ENCODE measurements around the gene TBC1D8.
A peak's percentile ranks its signal among the peaks of the same experiment; 100 is the strongest.

The TBC1D8 gene

DNA sequence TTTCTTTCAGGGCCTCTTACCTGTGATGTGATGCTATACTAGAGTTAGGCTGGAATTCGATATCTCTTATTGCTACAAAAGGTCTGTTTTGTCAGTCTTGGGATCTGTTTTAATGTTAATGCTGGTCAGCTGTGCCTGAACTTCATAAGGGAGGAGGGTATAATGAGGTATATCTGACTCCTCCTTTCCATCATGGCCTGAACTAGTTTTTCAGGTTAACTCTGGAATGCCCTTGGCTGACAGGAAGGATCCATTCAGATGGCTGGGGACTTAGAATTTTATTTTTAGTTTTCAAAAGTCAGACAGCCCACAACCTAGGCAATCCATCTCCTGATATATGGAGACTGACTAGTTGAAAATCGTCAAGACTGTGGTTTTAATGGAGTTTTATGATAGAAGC, 35.9 kb upstream of the TBC1D8 start:
- no peak overlapping the region for H3K4me3 ChIP-seq (ENCODE audit: severe bottlenecking)
- no peak overlapping the region for H3K27ac ChIP-seq (ENCODE audit: poor library complexity, severe bottlenecking)
- no peaks in the 10 kb centered on the region for H3K27me3 ChIP-seq (ENCODE audit: insufficient read depth, poor library complexity, severe bottlenecking)
- peaks cover 28% of the 10 kb centered on the region for H3K4me1 ChIP-seq (ENCODE audit: insufficient read depth, poor library complexity, severe bottlenecking)
- no peak for ATAC-seq (ENCODE audit: low read depth)
- H3K9me3 ChIP-seq (ENCODE audit: severe bottlenecking): no peaks in the 10 kb centered on the region
- H3K36me3 ChIP-seq (ENCODE audit: low read depth): no peaks in the 10 kb centered on the region
- no peak for DNase-seq (ENCODE audit: low spot score)
- no peak for TF ChIP-seq CTCF (IDR thresholded peaks at IDR 0.05; ENCODE audit: poor library complexity, severe bottlenecking)

GRCh38 chr2:101185656-101186055, 34.5 kb upstream of the TBC1D8 start:
- Histone ChIP-seq H3K4me1 (ENCODE audit: insufficient read depth, poor library complexity, severe bottlenecking) (peaks cover 23% of the 10 kb centered on the region), H3K9me3 (ENCODE audit: severe bottlenecking) (no peaks in the 10 kb centered on the region), H3K27me3 (ENCODE audit: insufficient read depth, poor library complexity, severe bottlenecking) (no peaks in the 10 kb centered on the region), H3K27ac (ENCODE audit: poor library complexity, severe bottlenecking) (peak overlapping the region; percentile 44), H3K4me3 (ENCODE audit: severe bottlenecking) (no peak overlapping the region), H3K36me3 (ENCODE audit: low read depth) (no peaks in the 10 kb centered on the region)
- TF ChIP-seq CTCF (IDR thresholded peaks at IDR 0.05; ENCODE audit: poor library complexity, severe bottlenecking): no peak
- no peak for DNase-seq (ENCODE audit: low spot score)
- peak; percentile 84 for ATAC-seq (ENCODE audit: low read depth)

- DNase-seq (ENCODE audit: low spot score) (no peak), ATAC-seq (ENCODE audit: low read depth) (peak; percentile 87)
- TF ChIP-seq CTCF (IDR thresholded peaks at IDR 0.05; ENCODE audit: poor library complexity, severe bottlenecking): no peak
- Histone ChIP-seq H3K27ac (ENCODE audit: poor library complexity, severe bottlenecking) (peak overlapping the region; percentile 44), H3K36me3 (ENCODE audit: low read depth) (no peaks in the 10 kb centered on the region), H3K4me1 (ENCODE audit: insufficient read depth, poor library complexity, severe bottlenecking) (peaks cover 23% of the 10 kb centered on the region), H3K9me3 (ENCODE audit: severe bottlenecking) (no peaks in the 10 kb centered on the region), H3K27me3 (ENCODE audit: insufficient read depth, poor library complexity, severe bottlenecking) (no peaks in the 10 kb centered on the region), H3K4me3 (ENCODE audit: severe bottlenecking) (no peak overlapping the region)
Measured at GRCh38 chr2:101185085-101185484, 33.9 kb upstream of the TBC1D8 start.

GRCh38 chr2:101179982-101180381, 28.8 kb upstream of the TBC1D8 start:
- DNase-seq (ENCODE audit: low spot score): no peak
- no peaks in the 10 kb centered on the region for H3K27me3 ChIP-seq (ENCODE audit: insufficient read depth, poor library complexity, severe bottlenecking)
- TF ChIP-seq CTCF (IDR thresholded peaks at IDR 0.05; ENCODE audit: poor library complexity, severe bottlenecking): no peak
- H3K36me3 ChIP-seq (ENCODE audit: low read depth): no peaks in the 10 kb centered on the region
- ATAC-seq (ENCODE audit: low read depth): 0 out of 3 replicates have a peak, but pooled peaks have one; percentile 29
- H3K4me1 ChIP-seq (ENCODE audit: insufficient read depth, poor library complexity, severe bottlenecking): peaks cover 20% of the 10 kb centered on the region
- H3K27ac ChIP-seq (ENCODE audit: poor library complexity, severe bottlenecking): no peak overlapping the region
- no peak overlapping the region for H3K4me3 ChIP-seq (ENCODE audit: severe bottlenecking)
- no peaks in the 10 kb centered on the region for H3K9me3 ChIP-seq (ENCODE audit: severe bottlenecking)

GRCh38 chr2:101176803-101177202, 25.6 kb upstream of the TBC1D8 start:
- Histone ChIP-seq H3K4me1 (ENCODE audit: insufficient read depth, poor library complexity, severe bottlenecking) (peaks cover 20% of the 10 kb centered on the region), H3K9me3 (ENCODE audit: severe bottlenecking) (no peaks in the 10 kb centered on the region), H3K36me3 (ENCODE audit: low read depth) (no peaks in the 10 kb centered on the region), H3K27ac (ENCODE audit: poor library complexity, severe bottlenecking) (no peak overlapping the region), H3K27me3 (ENCODE audit: insufficient read depth, poor library complexity, severe bottlenecking) (no peaks in the 10 kb centered on the region), H3K4me3 (ENCODE audit: severe bottlenecking) (no peak overlapping the region)
- TF ChIP-seq CTCF (IDR thresholded peaks at IDR 0.05; ENCODE audit: poor library complexity, severe bottlenecking): no peak
- no peak for ATAC-seq (ENCODE audit: low read depth)
- DNase-seq (ENCODE audit: low spot score): no peak

Data from RWPE2 (cell line).